Suprapubic skin (tissue), 4 donors: Measurements from ENCODE around the gene ARVCF.

Experiments
- EP300 ChIP-seq: sonication (generic); formaldehyde crosslinking; IDR thresholded peaks from one replicate; pipeline ENCODE4 v1.6.1; 2017; ENCODE audit warnings: antibody characterized with exemption
- POLR2A ChIP-seq, 2 donors: fragments of 450-650 bp; IDR thresholded peaks; one replicate each; pipeline ENCODE4 v1.6.1; 2017; ENCODE audit warnings: antibody characterized with exemption in 2 of 2, mild to moderate bottlenecking in 2 of 2, moderate library complexity in 2 of 2
- POLR2AphosphoS5 ChIP-seq, 3 donors: sonication (generic); formaldehyde crosslinking; IDR thresholded peaks; one replicate each; pipeline ENCODE4 v1.6.1; 2017; ENCODE audit warnings: antibody characterized with exemption in 3 of 3
- TF ChIP-seq, protein P1 (sequence below), 2 donors: fragments of 200-600 bp in 1 of 2; fragments of 450-650 bp in 1 of 2; sonication (generic) in 1 of 2; IDR thresholded peaks; one replicate each; pipeline ENCODE4 v1.5.1; 2016 to 2019; ENCODE audit warnings: antibody characterized with exemption in 2 of 2, mild to moderate bottlenecking in 1 of 2, moderate library complexity in 1 of 2

DNA sequence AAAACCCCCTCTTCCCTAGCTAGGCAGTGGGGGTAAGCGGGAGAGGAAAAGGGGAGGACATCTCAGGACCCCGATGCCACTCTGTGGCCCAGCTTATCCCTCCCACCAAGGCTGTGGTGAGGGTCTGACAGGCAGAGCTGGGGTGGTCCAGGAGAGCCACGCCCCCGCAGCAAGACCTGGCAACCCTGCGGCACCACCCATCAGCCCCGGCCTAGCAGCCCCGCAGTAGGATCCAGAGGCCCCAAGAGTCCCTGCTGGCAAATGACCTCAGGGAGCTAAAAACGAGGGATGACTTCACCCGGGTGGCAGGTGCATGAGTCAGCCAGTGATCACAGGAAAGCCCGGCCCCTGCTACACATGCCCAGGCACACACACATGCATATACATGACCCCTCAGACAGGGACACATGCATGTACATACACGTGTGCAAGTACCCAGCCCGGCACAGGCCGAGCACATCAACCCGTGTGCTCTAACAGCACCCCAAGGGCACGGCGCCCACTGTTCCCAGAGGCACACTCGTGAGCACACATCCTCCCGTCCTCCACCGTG is 32.3 kb downstream of the ARVCF start:
- TF ChIP-seq, protein P1, sequence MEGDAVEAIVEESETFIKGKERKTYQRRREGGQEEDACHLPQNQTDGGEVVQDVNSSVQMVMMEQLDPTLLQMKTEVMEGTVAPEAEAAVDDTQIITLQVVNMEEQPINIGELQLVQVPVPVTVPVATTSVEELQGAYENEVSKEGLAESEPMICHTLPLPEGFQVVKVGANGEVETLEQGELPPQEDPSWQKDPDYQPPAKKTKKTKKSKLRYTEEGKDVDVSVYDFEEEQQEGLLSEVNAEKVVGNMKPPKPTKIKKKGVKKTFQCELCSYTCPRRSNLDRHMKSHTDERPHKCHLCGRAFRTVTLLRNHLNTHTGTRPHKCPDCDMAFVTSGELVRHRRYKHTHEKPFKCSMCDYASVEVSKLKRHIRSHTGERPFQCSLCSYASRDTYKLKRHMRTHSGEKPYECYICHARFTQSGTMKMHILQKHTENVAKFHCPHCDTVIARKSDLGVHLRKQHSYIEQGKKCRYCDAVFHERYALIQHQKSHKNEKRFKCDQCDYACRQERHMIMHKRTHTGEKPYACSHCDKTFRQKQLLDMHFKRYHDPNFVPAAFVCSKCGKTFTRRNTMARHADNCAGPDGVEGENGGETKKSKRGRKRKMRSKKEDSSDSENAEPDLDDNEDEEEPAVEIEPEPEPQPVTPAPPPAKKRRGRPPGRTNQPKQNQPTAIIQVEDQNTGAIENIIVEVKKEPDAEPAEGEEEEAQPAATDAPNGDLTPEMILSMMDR (IDR thresholded peaks at IDR 0.05), result no peak
- TF ChIP-seq POLR2A (IDR thresholded peaks at IDR 0.05) (no peak), POLR2AphosphoS5 (IDR thresholded peaks at IDR 0.05) (no peak), EP300 (no peak)
